WTC11 (cell line): ENCODE measurements around the gene OSBPL6.

Experiments used
- ATF2 ChIP-seq: sonication (generic); formaldehyde crosslinking; IDR thresholded peaks from 2 replicates; pipeline ENCODE4 v1.8.1; 2022; ENCODE audit warnings: low read depth, missing genetic modification reagents, borderline replicate concordance
- E2F4 ChIP-seq: sonication (generic); formaldehyde crosslinking; IDR thresholded peaks from 2 replicates; pipeline ENCODE4 v1.8.1; 2022; ENCODE audit warnings: low read depth, mild to moderate bottlenecking, moderate library complexity, missing genetic modification reagents, borderline replicate concordance
- NR2C2 ChIP-seq: sonication (generic); formaldehyde crosslinking; IDR thresholded peaks from 2 replicates; pipeline ENCODE4 v1.8.0; 2022; ENCODE audit warnings: mild to moderate bottlenecking, missing genetic modification reagents
- TP53 ChIP-seq: sonication (generic); formaldehyde crosslinking; IDR thresholded peaks from 2 replicates; pipeline ENCODE4 v1.8.1; 2023; ENCODE audit warnings: mild to moderate bottlenecking, missing genetic modification reagents
- ZBTB43 ChIP-seq: sonication (generic); formaldehyde crosslinking; IDR thresholded peaks from 2 replicates; pipeline ENCODE4 v1.8.1; 2023; ENCODE audit warnings: mild to moderate bottlenecking, missing genetic modification reagents
- ZNF121 ChIP-seq: sonication (generic); formaldehyde crosslinking; IDR thresholded peaks from 2 replicates; pipeline ENCODE4 v1.8.0; 2023; ENCODE audit warnings: missing genetic modification reagents
- ZNF138 ChIP-seq: sonication (generic); formaldehyde crosslinking; conservative IDR thresholded peaks from 2 replicates; pipeline ENCODE4 v1.8.1; 2022; ENCODE audit warnings: mild to moderate bottlenecking, moderate library complexity, missing genetic modification reagents
- TF ChIP-seq, protein P1 (sequence below): fragments of 200-600 bp; IDR thresholded peaks from 2 replicates; pipeline ENCODE4 v1.8.0; 2022; ENCODE audit warnings: antibody characterized with exemption
- TF ChIP-seq, protein P2 (sequence below): fragments of 250-450 bp; sonication (Bioruptor Pico); IDR thresholded peaks from 2 replicates; pipeline ENCODE4 v1.9.0; 2021; ENCODE audit warnings: mild to moderate bottlenecking

DNA sequence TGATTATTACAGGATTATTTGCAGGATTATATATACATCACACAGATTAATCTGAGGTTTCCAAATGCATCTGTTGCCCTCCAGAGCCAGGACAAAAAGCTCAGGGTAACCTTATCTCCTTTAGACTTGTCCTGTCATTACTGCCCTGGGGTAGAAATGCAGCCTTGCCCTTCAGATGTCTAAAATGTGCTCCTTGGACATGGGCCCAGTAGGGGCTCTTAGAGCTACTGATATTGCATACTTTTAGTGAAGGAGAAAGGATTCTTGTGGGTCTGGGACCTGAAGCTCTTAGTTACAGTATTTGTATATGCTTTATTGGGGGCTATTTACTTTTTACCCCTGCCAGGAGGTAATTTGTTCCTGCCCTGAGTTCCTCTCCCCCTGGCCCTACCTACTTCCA lies 200.5 kb downstream of the OSBPL6 start:
- no peak for TF ChIP-seq TP53 (CRISPR knock-in tag)
- TF ChIP-seq, protein P1, sequence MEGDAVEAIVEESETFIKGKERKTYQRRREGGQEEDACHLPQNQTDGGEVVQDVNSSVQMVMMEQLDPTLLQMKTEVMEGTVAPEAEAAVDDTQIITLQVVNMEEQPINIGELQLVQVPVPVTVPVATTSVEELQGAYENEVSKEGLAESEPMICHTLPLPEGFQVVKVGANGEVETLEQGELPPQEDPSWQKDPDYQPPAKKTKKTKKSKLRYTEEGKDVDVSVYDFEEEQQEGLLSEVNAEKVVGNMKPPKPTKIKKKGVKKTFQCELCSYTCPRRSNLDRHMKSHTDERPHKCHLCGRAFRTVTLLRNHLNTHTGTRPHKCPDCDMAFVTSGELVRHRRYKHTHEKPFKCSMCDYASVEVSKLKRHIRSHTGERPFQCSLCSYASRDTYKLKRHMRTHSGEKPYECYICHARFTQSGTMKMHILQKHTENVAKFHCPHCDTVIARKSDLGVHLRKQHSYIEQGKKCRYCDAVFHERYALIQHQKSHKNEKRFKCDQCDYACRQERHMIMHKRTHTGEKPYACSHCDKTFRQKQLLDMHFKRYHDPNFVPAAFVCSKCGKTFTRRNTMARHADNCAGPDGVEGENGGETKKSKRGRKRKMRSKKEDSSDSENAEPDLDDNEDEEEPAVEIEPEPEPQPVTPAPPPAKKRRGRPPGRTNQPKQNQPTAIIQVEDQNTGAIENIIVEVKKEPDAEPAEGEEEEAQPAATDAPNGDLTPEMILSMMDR: no peak
- no peak for TF ChIP-seq ZNF121 (CRISPR knock-in tag)
- no peak for TF ChIP-seq ZBTB43 (CRISPR knock-in tag)
- TF ChIP-seq ATF2 (CRISPR knock-in tag): no peak
- no peak for TF ChIP-seq ZNF138
- TF ChIP-seq NR2C2 (CRISPR knock-in tag): no peak
- TF ChIP-seq, protein P2, sequence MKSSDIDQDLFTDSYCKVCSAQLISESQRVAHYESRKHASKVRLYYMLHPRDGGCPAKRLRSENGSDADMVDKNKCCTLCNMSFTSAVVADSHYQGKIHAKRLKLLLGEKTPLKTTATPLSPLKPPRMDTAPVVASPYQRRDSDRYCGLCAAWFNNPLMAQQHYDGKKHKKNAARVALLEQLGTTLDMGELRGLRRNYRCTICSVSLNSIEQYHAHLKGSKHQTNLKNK: no peak
- TF ChIP-seq E2F4 (CRISPR knock-in tag): no peak
